SJSA1 (cell line): ENCODE measurements around the gene IGSF21. TPM values are rescaled to one million over a fixed set of nuclear protein-coding genes. Genes with fewer than 3 reads are reported as not detected.

Source experiments
- DNase-seq, 2 experiments: peaks; one replicate each; pipeline ENCODE4 v3.0.0-alpha.2; 2015 to 2020; ENCODE audit warnings: low spot score in 2 of 2, low read depth in 1 of 2
- H3K27ac ChIP-seq: fragments of 250-450 bp; sonication (Bioruptor Pico); 2 replicates; pipeline ENCODE4 v1.5.1; 2020; ENCODE audit warnings: mild to moderate bottlenecking, moderate library complexity
- H3K27me3 ChIP-seq: fragments of 250-450 bp; sonication (Bioruptor Pico); replicated peaks from 2 replicates; pipeline ENCODE4 v1.5.1; 2020; ENCODE audit warnings: mild to moderate bottlenecking, moderate library complexity
- H3K36me3 ChIP-seq: fragments of 250-450 bp; sonication (Bioruptor Pico); 2 replicates; pipeline ENCODE4 v1.5.1; 2020; ENCODE audit warnings: mild to moderate bottlenecking
- H3K4me1 ChIP-seq: fragments of 250-450 bp; sonication (Bioruptor Pico); replicated peaks from 2 replicates; pipeline ENCODE4 v1.6.1; 2021; ENCODE audit warnings: mild to moderate bottlenecking
- H3K4me3 ChIP-seq: fragments of 250-450 bp; sonication (Bioruptor Pico); 2 replicates; pipeline ENCODE4 v1.5.1; 2020; ENCODE audit warnings: mild to moderate bottlenecking
- H3K9me3 ChIP-seq: fragments of 250-450 bp; sonication (Bioruptor Pico); replicated peaks from 2 replicates; pipeline ENCODE4 v1.5.1; 2020; ENCODE audit warnings: mild to moderate bottlenecking
- total RNA-seq: library from RNA; depleted of rRNA; stranded (reverse); fragments of >200 nt; shearing (Covaris generic); gene quantifications from 2 replicates; pipeline ENCODE4 v1.2.3, GENCODE V29; 2014

Gene IGSF21
- total RNA-seq, 1 experiment from 2014 or later, result not detected

DNA sequence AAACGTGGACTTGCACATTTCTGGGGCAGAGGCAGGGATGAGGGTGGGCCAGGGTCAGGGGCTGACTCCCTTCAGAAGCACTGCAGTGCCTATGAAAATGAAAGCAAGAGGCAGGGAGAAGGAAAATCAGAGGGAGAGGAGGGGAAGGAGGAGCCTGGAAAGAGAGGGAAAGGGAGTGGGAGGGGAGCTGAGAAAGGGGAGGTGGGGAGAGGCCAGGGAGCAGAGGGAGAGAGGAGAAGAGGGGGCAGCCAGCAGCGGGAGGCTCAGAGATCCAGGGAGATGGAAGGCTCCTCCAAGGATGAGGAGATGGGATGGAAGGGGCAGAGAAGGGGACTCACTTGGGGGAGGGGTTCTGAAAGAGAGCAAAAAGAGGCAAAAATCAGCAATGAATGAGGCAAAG lies 276.9 kb downstream of the IGSF21 start:
- no peak overlapping the region for H3K27ac ChIP-seq

DNA sequence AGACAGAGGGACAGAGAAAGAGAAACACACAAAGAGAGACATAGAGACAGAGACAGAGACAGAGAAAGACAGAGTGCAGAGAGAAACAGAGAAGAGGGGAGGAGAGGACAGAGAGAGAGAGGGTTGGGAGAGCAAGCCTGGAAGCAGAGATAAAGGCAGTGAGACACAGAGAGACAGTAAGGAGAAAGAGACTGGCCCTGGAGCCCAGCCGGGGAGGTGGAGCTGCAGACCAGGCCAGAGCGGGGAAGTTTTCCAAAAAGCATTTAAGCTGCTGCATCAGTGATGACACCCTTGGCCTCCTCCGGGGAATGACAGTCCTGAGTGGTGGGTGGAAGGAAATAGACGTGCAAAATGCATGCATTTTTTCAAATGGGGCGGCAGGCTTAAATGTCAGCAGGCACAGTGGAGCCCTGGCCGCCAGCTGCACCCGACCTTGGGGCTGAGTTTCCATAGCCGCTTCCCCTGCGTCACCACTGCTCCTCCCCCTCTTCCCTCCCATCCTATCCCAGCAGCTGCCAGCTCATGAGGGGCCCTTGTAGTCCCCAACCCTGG lies 277.7 kb downstream of the IGSF21 start:
- no peak overlapping the region for H3K4me3 ChIP-seq
- H3K4me1 ChIP-seq, result no peaks in the 10 kb centered on the region
- no peaks in the 10 kb centered on the region for H3K9me3 ChIP-seq
- H3K27ac ChIP-seq, result no peak overlapping the region
- H3K36me3 ChIP-seq, result no peaks in the 10 kb centered on the region
- H3K27me3 ChIP-seq, result no peaks in the 10 kb centered on the region
- DNase-seq, result no peak

More for the DNA sequence above, 276.9 kb downstream of the IGSF21 start:
- Histone ChIP-seq H3K4me3 (no peak overlapping the region), H3K9me3 (no peaks in the 10 kb centered on the region), H3K4me1 (no peaks in the 10 kb centered on the region), H3K27me3 (no peaks in the 10 kb centered on the region), H3K36me3 (no peaks in the 10 kb centered on the region)
- DNase-seq, result no peak

DNA sequence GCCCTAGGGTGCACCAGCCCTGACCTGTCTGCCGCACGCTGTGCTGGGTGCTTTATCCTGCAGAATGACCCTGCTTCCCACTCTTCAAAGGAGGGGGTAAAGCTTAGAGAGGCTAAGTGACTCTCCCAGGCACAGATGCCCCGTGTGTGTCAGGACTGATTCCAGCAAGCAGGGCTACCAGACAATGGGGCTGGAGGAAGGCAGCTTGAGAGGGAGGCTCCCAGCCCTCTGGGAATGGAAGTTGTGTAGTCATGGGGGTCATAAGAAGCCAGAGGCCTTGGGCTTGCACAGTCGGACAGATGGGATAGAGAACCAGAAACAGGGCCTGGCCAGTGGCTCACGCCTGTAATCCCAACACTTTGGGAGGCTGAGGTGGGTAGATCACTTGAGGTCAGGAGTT lies 279.0 kb downstream of the IGSF21 start:
- no peaks in the 10 kb centered on the region for H3K4me1 ChIP-seq
- no peak overlapping the region for H3K4me3 ChIP-seq
- DNase-seq, result no peak
- no peaks in the 10 kb centered on the region for H3K36me3 ChIP-seq
- no peaks in the 10 kb centered on the region for H3K27me3 ChIP-seq
- H3K9me3 ChIP-seq, result no peaks in the 10 kb centered on the region
- H3K27ac ChIP-seq, result no peak overlapping the region

DNA sequence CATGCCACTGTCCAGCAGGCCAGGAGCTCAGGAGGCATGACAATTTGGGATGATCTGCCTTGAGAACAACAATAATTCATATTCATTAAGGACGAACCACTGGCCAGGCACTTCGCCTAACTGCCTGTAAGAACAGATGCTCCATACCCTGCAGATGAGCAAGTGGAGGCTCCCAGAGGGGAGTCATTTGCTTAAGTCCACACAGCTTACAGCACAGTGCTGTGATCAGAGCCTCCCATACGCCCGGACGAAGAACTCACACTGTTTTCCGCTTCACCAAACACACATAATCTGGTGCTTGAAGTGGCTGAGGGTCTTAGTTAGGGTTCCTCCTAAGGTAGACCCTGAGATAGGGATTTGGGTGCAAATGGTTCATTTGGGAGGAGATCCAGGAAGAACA lies 279.7 kb downstream of the IGSF21 start:
- Histone ChIP-seq H3K27me3 (no peaks in the 10 kb centered on the region), H3K36me3 (no peaks in the 10 kb centered on the region), H3K4me1 (no peaks in the 10 kb centered on the region), H3K4me3 (no peak overlapping the region), H3K27ac (no peak overlapping the region), H3K9me3 (no peaks in the 10 kb centered on the region)
- DNase-seq, result no peak

DNA sequence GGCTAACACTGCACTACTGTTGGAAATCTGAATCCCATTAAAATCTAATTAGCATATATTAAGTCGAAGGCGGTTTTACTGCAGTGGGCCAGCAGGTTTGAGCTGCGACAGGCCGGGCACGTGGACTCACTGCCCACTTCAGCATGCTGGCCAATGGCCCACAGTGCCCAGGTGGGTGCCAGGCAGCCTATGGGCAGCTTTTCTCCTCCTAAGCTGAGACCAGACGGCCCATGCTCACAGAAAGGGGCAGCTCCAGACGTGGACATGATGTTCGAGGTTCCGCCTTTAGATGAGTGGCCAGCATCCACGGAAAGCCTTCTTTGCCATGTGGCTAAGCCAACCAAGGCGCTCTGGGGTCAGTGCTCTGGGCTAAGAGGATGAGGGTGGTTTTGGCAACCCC lies 283.4 kb downstream of the IGSF21 start:
- no peak overlapping the region for H3K4me3 ChIP-seq
- DNase-seq, result no peak
- no peaks in the 10 kb centered on the region; the same call in 1 of the 2 replicates for H3K27me3 ChIP-seq
- H3K9me3 ChIP-seq, result no peaks in the 10 kb centered on the region
- no peaks in the 10 kb centered on the region for H3K4me1 ChIP-seq
- no peaks in the 10 kb centered on the region for H3K36me3 ChIP-seq
- no peak overlapping the region for H3K27ac ChIP-seq

DNA sequence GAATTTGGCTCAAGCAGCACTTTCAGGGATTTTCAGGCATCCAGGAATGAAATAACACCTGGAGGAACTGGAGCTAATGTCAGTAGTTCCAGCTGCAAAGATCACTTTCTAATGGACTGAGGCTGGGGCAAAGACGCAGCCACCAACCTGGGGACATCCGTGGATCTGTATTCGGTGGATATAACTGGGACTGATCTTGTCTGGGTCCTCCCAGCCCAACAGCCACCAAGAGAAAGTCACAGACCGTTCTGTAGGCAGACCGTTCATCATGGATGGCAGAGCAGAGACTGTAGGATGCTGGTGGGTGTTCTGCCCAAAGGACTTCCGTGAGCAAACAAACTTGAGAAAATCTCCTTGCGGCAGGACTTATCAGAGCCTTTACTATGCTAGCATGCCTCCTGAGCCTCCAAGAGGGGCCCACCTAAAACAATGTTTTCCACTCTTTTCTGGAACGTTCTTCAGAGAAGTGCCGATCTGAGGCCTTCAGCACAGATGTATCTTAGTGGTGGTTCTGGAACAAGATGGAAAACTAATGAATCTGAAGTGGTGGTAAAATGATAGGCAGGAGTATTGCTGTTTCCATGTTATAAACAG lies 287.1 kb downstream of the IGSF21 start:
- DNase-seq, result no peak
- H3K36me3 ChIP-seq, result no peaks in the 10 kb centered on the region
- H3K9me3 ChIP-seq, result no peaks in the 10 kb centered on the region
- no peaks in the 10 kb centered on the region for H3K4me1 ChIP-seq
- no peak overlapping the region for H3K27ac ChIP-seq
- no peak overlapping the region for H3K4me3 ChIP-seq
- H3K27me3 ChIP-seq, result no peaks in the 10 kb centered on the region; the same call in 1 of the 2 replicates

DNA sequence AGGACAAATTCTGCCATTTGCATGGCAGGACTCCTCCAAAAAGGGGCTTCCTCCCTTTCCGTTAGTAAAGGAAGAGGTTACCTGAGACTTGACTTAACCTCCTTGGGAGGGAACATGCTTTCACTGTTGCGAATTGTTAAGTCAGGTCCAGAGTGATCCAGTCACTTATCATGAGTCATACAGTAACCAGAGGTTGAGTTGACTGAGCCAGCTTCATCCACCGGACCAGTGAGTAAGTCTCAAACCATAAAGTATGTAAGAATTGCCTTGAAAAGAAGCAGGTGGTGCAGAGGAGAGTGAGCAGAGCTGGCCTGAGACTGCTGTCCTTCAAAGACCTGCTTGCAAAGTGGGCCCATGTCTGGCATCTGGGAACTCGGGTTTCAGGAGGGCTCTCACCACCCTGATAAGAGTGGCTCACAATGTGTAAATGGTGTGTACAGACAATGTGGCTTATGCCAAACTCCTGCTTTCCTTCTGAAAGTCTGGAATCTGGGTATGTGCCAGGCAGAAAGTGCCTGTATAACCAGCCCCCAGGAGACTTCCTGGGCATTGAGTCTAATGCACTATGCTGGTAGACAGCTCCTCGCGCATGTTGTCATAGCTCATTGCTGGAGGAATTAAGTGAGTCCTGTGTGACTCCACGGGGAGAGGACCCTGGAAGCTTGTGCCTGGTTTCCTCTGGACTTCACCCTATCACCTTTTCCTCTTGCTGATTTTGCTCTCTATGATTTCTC lies 288.8 kb downstream of the IGSF21 start:
- Histone ChIP-seq H3K4me1 (no peaks in the 10 kb centered on the region), H3K4me3 (no peak overlapping the region), H3K9me3 (no peaks in the 10 kb centered on the region), H3K36me3 (no peaks in the 10 kb centered on the region), H3K27ac (no peak overlapping the region), H3K27me3 (no peaks in the 10 kb centered on the region; the same call in 1 of the 2 replicates)
- DNase-seq, result no peak

DNA sequence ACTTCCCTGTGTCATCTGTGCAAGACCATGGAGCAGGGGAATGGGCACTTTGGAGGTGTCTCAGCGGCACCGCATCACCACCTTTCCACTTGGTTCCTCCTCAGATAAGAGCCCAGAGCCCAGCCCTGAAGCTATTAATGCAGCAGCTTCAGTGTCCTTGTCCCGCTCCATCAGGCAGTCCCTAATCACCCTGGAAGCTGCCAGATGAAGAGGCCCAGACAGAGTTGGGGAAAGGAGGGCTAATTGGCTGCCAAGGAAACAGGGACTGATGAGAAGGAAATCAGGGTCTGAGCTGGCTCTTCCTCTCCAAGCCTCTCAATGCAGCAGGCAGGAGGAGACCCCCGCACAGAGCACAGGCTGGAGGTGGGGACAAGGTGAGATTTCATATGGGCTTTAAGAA lies 290.0 kb downstream of the IGSF21 start:
- Histone ChIP-seq H3K4me1 (no peaks in the 10 kb centered on the region), H3K4me3 (no peak overlapping the region), H3K27me3 (no peaks in the 10 kb centered on the region; the same call in 1 of the 2 replicates), H3K36me3 (no peaks in the 10 kb centered on the region), H3K27ac (no peak overlapping the region), H3K9me3 (no peaks in the 10 kb centered on the region)
- DNase-seq, result no peak

DNA sequence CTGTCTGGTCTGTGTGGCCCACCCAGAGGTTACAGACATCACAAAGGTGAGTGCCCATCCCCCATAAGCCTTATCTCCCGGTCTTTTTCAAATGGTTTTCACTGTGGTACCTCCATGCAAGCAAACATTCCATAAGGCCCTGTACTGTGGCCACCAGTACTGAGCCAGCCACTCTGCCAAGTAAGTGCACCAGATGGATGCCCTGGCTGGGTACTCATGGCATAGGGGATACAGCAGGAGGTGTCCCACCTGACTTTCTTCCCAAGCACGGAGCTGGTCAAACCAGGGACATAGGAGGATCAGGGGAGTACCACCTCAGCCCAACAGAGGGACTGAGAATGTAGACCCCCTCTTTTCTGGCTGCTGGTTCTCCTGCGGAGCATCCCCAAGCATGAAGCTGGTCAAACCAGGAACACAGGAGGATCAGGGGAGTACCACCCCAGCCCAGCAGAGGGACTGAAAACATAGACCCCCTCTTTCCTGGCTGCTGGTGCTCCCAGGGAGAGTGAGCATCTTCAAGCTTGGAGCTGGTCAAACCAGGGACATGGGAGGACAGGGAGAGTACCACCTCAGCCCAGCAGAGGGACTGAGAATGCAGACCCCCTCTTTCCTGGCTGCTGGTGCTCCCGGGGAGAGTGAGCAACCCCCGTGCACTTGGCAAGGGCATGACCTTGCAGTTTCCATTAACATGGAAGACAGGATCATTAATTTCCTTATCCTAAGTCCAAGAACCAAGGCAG lies 291.4 kb downstream of the IGSF21 start:
- no peak overlapping the region for H3K27ac ChIP-seq
- H3K4me3 ChIP-seq, result no peak overlapping the region
- H3K4me1 ChIP-seq, result no peaks in the 10 kb centered on the region
- no peaks in the 10 kb centered on the region for H3K9me3 ChIP-seq
- DNase-seq, result no peak
- H3K36me3 ChIP-seq, result no peaks in the 10 kb centered on the region
- no peaks in the 10 kb centered on the region; the same call in 1 of the 2 replicates for H3K27me3 ChIP-seq

DNA sequence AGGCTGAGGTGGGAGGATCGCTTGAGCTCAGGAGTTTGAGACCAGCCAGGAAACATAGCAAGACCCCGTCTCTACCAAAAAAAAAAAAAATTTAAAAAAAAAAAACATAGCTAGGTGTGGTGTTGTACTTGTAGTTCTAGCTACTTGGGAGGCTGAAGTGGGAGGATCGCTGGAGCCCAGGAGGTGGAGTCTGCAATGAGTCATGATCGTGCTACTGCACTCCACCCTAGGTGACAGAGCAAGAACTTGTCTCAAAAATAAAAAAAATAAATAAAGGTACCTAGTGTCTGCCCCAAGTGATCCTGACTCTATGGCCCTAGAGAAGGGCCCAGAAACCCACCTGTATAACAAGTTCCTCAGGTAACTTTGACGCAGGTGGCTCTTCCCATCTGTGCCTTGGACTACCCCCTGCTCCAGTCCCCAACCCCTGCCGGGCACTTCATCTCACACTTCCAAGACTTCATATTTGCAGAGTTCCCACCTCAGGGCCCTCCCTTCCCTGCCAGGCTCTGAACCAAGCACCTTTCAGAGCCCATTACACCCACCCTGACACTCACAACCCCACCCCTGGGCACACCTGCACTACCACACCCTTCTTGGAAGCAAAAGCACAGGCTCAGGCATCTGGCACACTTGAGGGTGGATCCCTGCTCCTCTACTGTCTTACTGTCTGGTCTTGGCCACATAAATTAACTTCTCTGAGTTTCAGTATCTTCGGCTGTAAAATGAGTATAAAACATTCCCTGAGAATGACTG lies 292.9 kb downstream of the IGSF21 start:
- no peaks in the 10 kb centered on the region for H3K9me3 ChIP-seq
- H3K36me3 ChIP-seq, result no peaks in the 10 kb centered on the region
- no peaks in the 10 kb centered on the region for H3K4me1 ChIP-seq
- H3K27ac ChIP-seq, result no peak overlapping the region
- DNase-seq, result no peak
- no peak overlapping the region for H3K4me3 ChIP-seq
- no peaks in the 10 kb centered on the region; the same call in 1 of the 2 replicates for H3K27me3 ChIP-seq

DNA sequence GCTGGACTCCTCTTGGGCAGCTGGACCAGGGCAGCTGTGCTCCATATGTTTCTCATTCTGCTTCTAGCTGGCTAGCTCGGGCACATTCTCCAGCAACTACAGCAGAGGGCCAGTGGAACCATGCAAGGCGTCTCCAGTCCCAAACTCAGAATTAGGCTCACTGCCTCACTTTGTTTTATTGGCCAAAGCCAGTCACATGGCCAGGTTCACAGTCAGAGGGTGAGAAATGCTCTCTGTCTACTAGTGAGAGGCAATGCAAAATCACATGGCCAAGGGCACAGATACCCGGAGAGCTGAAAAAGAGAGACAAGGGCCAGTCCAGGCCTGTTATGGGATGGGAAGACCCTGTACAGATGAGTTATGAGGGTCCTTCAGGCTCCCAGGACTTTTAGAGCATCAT lies 294.3 kb downstream of the IGSF21 start:
- no peak for DNase-seq

DNA sequence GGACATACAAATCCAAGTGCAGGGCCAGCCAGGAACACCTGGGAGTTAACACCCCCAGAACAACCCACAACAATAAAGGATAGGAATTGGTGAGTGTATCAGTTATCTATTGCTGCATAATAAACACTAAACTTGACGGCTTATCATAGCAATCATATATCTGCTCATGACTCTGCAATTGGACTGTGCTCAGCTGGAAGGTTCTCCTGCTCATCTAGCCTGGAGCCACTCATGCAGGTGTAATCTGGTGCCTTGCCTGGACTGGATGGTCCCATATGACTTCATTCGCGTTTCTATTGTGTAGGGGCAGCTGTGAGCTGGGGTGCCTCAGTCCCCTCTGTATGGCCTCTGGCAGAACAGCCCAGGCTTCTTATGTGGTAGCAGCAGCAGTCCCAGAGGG lies 296.9 kb downstream of the IGSF21 start:
- DNase-seq, result no peak
- Histone ChIP-seq H3K4me3 (no peak overlapping the region), H3K36me3 (no peaks in the 10 kb centered on the region), H3K4me1 (no peaks in the 10 kb centered on the region), H3K27me3 (no peaks in the 10 kb centered on the region), H3K9me3 (no peaks in the 10 kb centered on the region), H3K27ac (no peak overlapping the region)

More for the DNA sequence above, 294.3 kb downstream of the IGSF21 start:
- no peak overlapping the region for H3K4me3 ChIP-seq
- no peaks in the 10 kb centered on the region for H3K4me1 ChIP-seq
- H3K27me3 ChIP-seq, result no peaks in the 10 kb centered on the region
- no peaks in the 10 kb centered on the region for H3K36me3 ChIP-seq
- H3K9me3 ChIP-seq, result no peaks in the 10 kb centered on the region
- no peak overlapping the region for H3K27ac ChIP-seq
